ENCODE data around the gene MMP2.

MMP2 gene

GRCh38 chr16:55469821-55470532 lies 9.0 kb upstream of the MMP2 start:
- no peak for DNase-seq

GRCh38 chr16:55470533-55471371 lies 8.2 kb upstream of the MMP2 start:
- DNase-seq: peak; percentile 85 to 94

- DNase-seq: no peak
Measured at GRCh38 chr16:55471448-55472097, 7.4 kb upstream of the MMP2 start.

GRCh38 chr16:55473587-55473986 lies 5.4 kb upstream of the MMP2 start:
- no peak for DNase-seq

GRCh38 chr16:55474821-55475220 lies 4.2 kb upstream of the MMP2 start:
- DNase-seq: no peak

- no peak for DNase-seq
Measured at GRCh38 chr16:55475919-55476318, 3.1 kb upstream of the MMP2 start.

GRCh38 chr16:55476625-55477533 lies 2.1 kb upstream of the MMP2 start:
- no peak for DNase-seq

GRCh38 chr16:55477736-55478135 lies 1.3 kb upstream of the MMP2 start:
- DNase-seq: no peak

GRCh38 chr16:55479430-55480140 lies 587 bp downstream of the MMP2 start:
- peak in 1 of 2 experiments; percentile 52 for DNase-seq

- DNase-seq: peak in 1 of 2 experiments; percentile 10
Measured at GRCh38 chr16:55480228-55480655, 1.2 kb downstream of the MMP2 start.

GRCh38 chr16:55481023-55481422 lies 2.0 kb downstream of the MMP2 start:
- DNase-seq: no peak

GRCh38 chr16:55482056-55482455 lies 3.1 kb downstream of the MMP2 start:
- no peak for DNase-seq

GRCh38 chr16:55487048-55487803 lies 8.2 kb downstream of the MMP2 start:
- DNase-seq: no peak

- DNase-seq: no peak
Measured at GRCh38 chr16:55488306-55488705, 9.3 kb downstream of the MMP2 start.

GRCh38 chr16:55489119-55489955 lies 10.3 kb downstream of the MMP2 start:
- DNase-seq: no peak

- no peak for DNase-seq
Measured at GRCh38 chr16:55489956-55490265, 10.9 kb downstream of the MMP2 start.

GRCh38 chr16:55490301-55490700 lies 11.3 kb downstream of the MMP2 start:
- DNase-seq: no peak

- DNase-seq: no peak
Measured at GRCh38 chr16:55491691-55492090, 12.7 kb downstream of the MMP2 start.

GRCh38 chr16:55492756-55493380 lies 13.9 kb downstream of the MMP2 start:
- DNase-seq: no peak

GRCh38 chr16:55494994-55495421 lies 16.0 kb downstream of the MMP2 start:
- peak in 1 of 2 experiments; percentile 30 for DNase-seq
